GM19452 (cell line): ENCODE measurements around the gene CUBN.

Experiments used
- ATAC-seq: cut with Tn5 transposase; IDR thresholded peaks from one replicate; pipeline ENCODE4 v1.9.1; 2021; ENCODE audit not compliant: unreplicated experiment

CUBN gene

DNA sequence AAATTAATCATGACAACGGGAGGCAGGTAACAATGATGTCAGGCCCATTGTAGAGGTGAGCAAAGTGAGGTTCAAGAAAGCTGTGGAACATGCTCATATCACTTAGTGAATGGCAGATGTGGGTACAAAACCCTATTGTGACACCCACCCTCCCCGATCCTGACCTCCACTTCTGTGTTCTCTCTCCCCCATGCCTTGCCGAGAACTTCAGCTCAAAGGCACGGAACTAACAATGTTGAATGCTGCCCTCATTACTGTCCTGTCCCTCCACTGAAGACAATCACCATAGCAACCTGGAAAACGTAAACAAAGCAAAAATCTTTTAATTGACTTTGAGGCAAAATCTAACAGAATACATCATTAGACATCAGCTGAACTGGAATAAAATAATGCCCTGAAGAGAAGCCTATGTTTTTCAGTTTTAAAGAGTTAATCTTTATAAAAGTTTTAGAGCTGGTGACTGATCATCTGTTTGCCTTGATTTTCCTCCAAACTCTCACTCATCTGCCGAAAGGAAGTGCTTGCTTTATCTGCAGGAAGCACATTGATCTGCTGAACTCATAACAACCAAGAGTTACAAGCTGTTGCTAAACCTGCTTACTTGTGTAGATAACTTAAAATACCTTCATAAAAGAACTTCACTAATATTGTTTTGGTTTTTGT, 133.6 kb downstream of the CUBN start:
- no peak for ATAC-seq

- ATAC-seq = no peak
Observed at GRCh38 chr10:16993186-16993585, 136.4 kb downstream of the CUBN start.

- ATAC-seq = no peak
Observed at GRCh38 chr10:16992611-16993119, 136.9 kb downstream of the CUBN start.

DNA sequence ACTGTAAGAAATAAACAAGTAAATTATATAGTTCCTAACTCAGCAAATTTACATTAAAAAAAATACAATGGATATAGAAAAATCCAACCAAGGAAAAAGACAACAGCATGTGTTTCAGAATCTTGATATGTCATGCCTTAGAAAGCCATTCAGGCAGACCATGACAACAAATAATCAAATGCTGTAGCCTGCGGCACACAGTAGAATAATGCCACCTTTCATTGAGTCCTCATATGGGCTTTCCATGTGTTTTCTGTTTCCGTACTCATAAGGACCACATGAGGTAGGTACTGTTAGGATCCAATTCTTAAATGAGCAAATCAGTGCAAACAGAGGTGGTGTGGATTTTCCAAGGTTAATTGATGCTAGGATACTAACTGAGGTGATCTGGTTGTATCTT, 138.6 kb downstream of the CUBN start:
- ATAC-seq = no peak

DNA sequence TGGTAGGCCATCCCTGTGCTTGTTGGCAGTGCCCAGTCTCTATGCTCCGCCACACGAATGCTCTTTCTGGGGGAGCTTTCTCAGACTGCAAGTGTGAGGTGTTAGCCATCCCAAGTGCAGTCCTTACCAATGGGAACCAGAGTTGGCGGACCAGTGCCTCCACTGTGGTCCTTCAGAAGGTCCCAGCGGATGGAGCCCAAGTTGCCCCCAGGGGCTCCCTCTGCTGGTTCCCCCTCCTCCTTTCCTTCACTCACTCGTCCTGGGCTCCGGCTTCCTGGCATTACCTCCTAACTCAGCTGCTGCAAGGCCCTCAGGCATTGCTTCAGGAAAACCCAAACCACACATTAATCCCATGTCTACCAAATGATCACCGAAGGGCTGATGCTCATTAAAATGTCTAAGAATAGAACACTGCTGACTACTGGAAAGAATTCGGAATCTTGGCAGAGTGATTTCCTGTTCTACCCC, 139.8 kb downstream of the CUBN start:
- no peak for ATAC-seq

GRCh38 chr10:16988900-16989299, 140.7 kb downstream of the CUBN start:
- no peak for ATAC-seq

DNA sequence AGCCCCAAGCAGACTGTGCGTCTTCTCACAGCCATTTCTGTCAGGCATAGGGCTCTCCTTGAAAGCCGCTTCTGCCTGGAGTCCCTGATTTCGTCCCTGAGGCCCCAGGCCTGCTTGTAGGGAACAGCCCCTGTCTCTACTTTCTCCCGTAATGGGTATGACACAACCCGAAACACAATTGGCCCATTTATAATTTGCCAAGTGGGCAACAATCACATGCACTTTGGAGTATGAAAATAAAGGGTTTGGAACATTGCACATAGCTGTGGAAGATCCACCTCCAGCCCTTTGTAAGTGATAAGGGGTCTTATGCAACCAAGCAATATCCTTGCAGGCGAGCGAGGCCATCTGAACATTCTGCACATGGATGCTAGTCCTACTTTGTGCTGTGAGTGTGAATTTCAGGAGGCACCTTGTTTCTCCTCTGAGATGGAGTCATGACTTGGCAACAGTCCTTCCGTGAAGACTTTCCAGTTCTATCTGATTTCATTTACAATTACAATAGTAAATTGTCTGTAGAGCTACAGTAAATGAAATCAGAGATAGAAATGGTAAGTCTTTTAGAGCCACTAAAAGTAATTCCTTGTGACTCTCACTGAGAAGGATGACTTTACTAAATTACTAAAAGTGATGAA, 141.5 kb downstream of the CUBN start:
- ATAC-seq = no peak

DNA sequence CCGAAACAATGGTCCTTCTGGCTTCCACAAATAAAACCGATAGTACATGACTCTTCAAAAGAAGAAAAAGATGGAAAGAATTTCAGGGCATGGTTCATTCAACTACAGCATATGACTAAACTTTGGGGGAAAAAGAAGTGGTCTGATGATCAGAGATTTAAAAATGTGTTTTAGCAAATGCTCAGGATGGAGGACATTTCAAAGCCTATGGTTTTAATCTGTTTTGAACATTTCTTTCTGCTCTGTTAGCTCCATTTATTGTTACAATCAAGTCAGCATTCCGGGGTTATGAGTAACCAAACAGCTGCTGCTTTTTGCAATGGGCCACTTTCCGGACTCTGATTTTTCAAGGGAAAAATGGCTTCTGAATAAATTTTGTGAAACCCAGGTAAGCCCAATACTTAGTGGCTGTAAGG, 142.4 kb downstream of the CUBN start:
- ATAC-seq = no peak

- ATAC-seq = no peak
Observed at GRCh38 chr10:16986406-16987205, 143.0 kb downstream of the CUBN start.

- no peak for ATAC-seq
Observed at GRCh38 chr10:16986082-16986405, 143.6 kb downstream of the CUBN start.

- ATAC-seq = no peak
Observed at GRCh38 chr10:16984242-16984641, 145.4 kb downstream of the CUBN start.

GRCh38 chr10:16976803-16977202, 152.8 kb downstream of the CUBN start:
- no peak for ATAC-seq

DNA sequence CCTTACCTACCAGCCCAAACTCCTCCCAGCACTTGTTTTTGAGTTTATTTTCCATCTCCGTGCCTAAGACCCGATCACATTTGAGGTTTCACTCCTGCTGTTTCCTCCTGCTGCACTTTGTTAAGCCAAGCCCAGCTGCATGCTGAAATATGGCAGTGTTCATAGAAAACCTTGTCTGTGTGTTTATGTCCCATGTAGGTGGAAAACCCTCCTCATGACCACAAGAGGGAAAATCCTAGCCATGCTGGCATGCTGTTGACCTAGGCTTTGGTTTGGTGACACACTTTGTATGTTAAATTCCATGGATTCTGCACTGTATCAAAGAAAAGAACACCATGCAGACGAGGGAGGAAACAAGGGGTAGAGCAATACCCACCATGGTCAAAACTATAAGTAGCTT, 154.4 kb downstream of the CUBN start:
- ATAC-seq = no peak

DNA sequence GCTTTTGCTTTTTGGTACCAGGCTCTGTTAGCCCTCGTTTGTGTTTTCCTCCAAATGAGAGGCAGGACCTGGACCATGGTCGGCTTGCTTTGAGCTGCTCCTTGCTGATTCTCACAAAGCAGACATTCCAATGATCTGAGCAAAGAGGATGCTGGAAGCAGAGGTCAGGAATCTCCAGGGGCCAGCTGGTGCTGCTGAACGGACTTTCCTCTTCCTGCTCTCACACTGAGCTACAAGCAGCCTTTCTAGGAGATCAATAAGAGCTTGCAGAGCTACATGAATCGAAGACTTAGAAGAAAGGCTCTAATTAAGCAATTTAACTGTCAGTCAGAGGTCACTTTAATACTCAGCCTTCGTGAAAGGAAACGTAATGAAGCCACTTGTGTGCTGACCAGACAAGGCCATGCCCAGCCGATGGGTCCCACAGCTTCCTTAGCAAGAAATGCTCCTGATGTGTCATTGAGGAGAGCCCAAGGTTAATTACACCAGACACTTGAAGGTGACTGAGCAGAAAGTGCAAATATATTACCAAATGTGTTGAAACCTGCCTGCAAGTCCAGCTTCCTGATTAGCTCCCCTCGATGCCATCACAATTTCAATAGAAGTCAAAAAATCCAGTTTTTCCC, 161.1 kb downstream of the CUBN start:
- no peak for ATAC-seq

DNA sequence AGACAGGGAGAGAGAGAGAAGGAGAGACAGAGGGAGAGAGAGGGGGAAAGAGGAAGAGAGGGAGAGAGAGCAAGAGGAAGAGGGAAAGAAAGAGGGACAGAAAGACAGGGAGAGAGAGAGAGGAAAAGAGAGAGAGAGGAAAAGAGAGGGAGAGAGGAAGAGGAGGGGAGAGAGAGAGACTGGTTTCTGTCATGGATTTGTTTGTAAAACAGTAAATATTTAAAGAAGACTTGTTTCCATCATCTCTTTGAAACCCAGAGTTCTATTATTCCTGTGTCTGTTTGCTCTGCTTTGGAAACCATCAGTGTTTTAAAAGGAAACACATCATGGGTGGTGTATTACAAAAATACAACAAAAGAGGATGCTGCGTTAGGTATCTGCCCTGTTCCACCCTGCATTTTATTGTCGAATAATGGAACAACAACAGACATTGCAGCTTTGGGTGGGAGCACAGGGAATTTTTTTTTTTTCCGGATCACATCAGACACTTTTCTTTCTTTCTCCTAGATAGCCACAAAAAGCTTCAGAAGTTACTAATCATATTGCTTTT, 161.7 kb downstream of the CUBN start:
- ATAC-seq = no peak

- ATAC-seq = no peak
Observed at GRCh38 chr10:16966991-16967865, 162.4 kb downstream of the CUBN start.

GRCh38 chr10:16965740-16966447, 163.7 kb downstream of the CUBN start:
- no peak for ATAC-seq

GRCh38 chr10:16965344-16965616, 164.3 kb downstream of the CUBN start:
- no peak for ATAC-seq

DNA sequence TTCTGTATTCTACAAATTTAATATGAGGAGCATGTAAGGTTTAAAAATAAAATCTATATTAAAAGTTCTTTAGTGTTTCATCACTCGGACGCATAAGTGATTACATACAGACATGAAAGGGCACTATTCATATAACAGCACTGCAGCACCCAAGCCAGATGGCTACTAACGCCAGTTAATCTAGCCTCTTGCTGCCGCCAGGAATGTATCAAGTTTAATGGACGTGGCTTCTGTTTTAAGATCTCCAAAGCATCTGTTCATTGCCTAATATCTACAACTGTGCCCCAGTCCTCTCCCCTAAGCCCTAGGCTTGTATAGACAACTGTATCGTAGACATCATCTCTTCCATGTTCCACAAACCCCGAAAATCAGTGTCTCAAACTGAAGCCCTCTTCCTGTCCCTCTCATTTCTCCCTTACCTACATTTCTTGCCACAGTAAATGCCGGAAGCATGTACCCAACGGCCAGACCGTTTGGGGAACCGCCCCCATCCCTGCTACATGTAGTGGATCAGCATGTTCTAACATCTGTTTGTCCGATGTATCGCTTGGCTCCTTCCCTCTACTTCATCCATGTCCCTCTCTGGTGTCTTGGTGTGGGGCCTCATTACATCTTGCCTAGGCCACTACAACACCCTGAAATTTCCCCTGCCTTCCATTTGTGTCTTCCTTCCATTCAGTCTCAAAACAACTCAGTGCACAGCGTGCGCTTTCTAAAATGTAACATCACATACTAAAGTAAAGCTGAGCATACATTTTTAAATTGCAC, 164.9 kb downstream of the CUBN start:
- no peak for ATAC-seq
